GM19438 (cell line): ENCODE results near the gene LSM2.

Source experiments
- ATAC-seq: cut with Tn5 transposase; IDR thresholded peaks from one replicate; pipeline ENCODE4 v1.9.1; 2021; ENCODE audit warnings: low read depth; ENCODE audit not compliant: unreplicated experiment

Gene LSM2

GRCh38 chr6:31778193-31778592 is 28.6 kb downstream of the LSM2 start:
- no peak for ATAC-seq

- ATAC-seq, result no peak
Observed at GRCh38 chr6:31777667-31778050, 29.1 kb downstream of the LSM2 start.

- ATAC-seq, result no peak
Observed at GRCh38 chr6:31776989-31777666, 29.6 kb downstream of the LSM2 start, which contains the start of gene VWA7. Gene VWA7, minus strand, starts transcription at chr6:31777328. Its CDS starts 549 bp downstream, at chr6:31776779.

GRCh38 chr6:31776485-31776988 is 30.2 kb downstream of the LSM2 start:
- ATAC-seq, result no peak

- no peak for ATAC-seq
Observed at GRCh38 chr6:31775633-31776484, 30.9 kb downstream of the LSM2 start.

GRCh38 chr6:31775184-31775583 is 31.6 kb downstream of the LSM2 start:
- no peak for ATAC-seq

GRCh38 chr6:31771992-31772358 is 34.8 kb downstream of the LSM2 start:
- no peak for ATAC-seq

GRCh38 chr6:31770860-31771259 is 35.9 kb downstream of the LSM2 start:
- no peak for ATAC-seq

- ATAC-seq, result no peak
Observed at GRCh38 chr6:31769684-31770371, 36.9 kb downstream of the LSM2 start.

GRCh38 chr6:31768363-31769257 is 38.2 kb downstream of the LSM2 start:
- ATAC-seq, result no peak

- no peak for ATAC-seq
Observed at GRCh38 chr6:31767096-31767645, 39.6 kb downstream of the LSM2 start.

- no peak for ATAC-seq
Observed at GRCh38 chr6:31765910-31766794, 40.6 kb downstream of the LSM2 start.

- no peak for ATAC-seq
Observed at GRCh38 chr6:31765559-31765909, 41.2 kb downstream of the LSM2 start.

GRCh38 chr6:31764198-31764597 is 42.6 kb downstream of the LSM2 start:
- ATAC-seq, result no peak

GRCh38 chr6:31763619-31763940 is 43.2 kb downstream of the LSM2 start:
- ATAC-seq, result no peak

- no peak for ATAC-seq
Observed at GRCh38 chr6:31762878-31763618, 43.7 kb downstream of the LSM2 start.

- no peak for ATAC-seq
Observed at GRCh38 chr6:31762356-31762755, 44.4 kb downstream of the LSM2 start, which contains the start of gene SAPCD1. Gene SAPCD1, plus strand, starts transcription at chr6:31762656. Its CDS starts 399 bp downstream, at chr6:31763055.

GRCh38 chr6:31761343-31761742 is 45.4 kb downstream of the LSM2 start:
- ATAC-seq, result no peak
